Stimulated activated CD8-positive, alpha-beta memory T cell treated with anti-CD3 and anti-CD28 coated beads, Interleukin-12 subunit alpha, Interleukin-12 subunit beta, amount 100 ng/mL, for 1 hour (primary cell): ENCODE results near the gene HSPB2.

Experiments
- DNase-seq: peaks from one replicate; pipeline ENCODE4 v3.0.0-alpha.2; 2020; ENCODE audit warnings: low read depth

The HSPB2 gene

DNA sequence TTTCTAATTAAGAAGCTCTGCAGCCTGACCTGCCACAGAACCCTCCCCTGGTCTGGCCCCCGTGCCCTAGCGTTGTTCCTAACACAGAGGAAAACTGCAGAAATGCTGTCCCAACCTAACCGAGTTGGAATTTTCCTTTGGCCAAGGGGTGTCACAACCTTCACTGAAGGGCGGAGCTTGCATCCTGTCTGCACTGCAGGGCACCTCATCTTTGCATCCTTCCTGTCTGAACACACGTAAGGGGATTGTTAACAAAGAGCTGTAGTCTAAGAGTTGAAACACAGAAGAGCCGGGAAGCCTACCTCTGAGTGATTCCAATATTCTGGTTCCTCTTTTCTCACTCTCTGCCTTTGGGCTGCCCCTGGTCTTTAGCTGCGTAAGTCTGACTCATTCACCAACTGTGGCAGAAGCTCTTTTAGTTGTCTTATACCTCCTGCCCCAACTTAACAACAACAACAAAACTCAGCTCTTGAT lies 26.2 kb downstream of the HSPB2 start:
- no peak for DNase-seq

DNA sequence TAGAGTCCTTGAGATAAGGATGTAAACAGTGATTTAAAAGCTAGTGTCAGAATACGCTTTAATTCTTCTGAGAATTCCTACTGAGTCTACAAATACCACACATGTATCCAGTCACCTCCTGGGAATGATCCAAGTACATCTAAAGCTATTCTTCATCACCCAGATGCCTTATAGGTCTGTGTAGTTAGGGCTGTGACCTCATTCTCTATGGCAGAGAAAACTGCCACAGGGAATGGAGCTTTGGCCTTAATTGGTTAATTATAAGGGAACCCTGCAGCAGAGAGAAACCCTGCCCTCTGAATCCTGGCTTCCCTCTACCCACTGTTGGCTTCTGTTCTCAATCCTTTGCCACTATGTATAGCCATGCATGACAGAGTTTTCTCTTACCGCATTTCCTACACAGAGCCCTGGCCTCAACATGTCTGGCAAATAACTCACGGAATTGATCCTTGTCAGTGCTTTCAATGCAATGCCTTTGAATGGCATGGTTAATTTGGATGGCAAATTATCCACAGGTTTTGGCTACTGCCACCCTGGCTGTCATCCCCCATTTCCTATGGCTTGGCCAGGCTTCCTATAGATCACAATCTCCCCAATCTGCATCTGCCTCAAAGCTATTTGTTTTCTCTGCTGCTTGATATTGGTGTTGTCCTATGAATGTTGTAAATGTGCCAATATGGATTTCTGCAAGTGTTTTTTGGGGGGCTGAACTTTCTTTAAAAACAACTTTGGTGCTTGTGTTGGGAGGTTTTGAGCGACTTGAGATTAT lies 27.5 kb downstream of the HSPB2 start:
- DNase-seq: no peak

DNA sequence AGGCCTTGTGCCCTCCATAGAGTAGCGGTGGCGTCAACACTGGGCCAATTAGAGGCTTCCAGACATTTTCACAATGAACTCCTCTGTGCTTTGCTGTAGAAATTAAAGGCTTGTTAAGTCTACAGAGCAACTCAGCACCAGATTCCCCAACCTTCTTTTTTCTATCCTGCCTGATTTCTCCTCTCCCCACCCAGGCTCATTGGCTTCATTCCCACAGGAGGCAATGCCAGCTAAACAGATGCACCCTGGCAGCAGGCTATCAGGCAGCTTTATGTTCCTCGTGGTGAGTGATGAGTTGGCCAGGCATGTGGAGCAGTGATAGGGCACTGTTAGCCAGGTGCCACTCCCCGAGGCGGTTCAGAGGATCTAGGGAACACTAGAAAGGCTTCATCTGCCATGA lies 29.4 kb downstream of the HSPB2 start:
- no peak for DNase-seq

DNA sequence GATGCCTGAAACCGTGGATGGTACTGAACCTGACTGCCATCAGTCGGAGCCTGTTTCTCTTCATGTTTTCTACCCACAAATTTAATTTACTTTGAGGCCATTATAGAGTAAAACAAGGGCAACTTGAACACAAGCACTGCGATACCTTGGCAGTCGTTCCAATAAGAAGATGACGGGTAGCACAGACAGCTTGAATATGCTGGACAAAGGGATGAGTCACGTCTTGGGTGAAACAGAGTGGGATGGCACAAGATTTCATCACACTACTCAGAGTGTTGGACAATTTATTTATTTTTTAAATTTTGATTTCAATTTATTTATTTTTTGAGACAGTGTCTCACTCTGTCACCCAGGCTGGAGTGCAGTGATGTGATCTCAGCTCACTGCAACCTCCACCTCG lies 30.3 kb downstream of the HSPB2 start:
- DNase-seq: no peak

DNA sequence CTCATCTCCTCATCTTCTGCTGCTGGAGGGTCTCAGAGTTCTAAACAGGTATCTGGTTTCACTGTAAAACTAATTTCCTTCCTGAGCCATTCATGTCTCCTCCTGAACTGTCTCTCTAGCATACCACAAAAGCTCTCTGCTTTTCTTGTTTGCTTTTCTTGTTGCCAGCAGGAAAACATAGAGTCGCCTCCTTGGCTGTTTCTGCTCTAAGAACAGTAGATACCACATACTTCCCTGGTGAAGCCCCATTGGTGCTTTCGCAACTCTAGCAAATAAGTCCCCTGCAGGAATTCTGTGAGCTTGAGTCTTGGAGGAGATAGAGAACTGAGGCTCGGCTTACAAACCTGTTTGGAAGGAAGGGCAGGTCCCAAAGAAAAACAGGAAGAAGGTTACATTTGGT lies 31.6 kb downstream of the HSPB2 start:
- no peak for DNase-seq

DNA sequence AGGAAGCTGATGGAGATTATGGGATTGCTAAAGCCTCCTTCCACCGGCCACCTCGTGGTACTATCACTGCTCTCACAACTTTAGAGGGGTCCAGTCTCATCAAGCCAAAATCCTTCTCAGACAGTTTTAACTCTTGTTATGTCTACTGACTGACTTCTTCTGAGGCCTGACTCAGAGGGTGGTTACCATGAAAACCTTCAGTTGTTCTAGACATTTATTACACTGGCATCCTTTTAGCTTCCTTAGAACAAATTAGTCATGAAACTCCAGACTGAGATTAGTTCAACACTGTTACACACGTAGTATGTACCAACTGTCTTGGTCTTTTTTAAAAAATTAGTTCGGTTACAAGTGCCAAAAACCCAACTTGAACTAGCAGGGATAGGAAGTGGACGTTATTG lies 32.1 kb downstream of the HSPB2 start:
- DNase-seq: no peak

DNA sequence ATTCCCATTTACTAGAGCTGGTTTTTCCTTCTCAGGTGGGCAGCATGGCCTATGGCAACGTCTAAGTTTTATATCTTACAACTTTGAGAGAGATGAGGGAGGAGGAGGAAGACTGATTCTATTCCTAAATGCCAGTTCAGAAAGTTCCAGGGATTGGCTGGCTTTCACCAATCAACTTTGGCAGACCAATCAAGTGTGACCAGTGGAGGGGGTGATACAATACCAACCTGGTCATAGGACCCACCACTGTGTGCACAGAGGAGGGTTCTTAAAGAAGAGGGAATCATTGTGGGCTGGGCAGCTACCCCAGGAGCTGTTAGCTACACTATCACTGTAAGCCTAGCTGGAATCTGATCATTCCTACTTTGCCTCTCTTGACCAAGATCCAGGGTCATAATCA lies 32.7 kb downstream of the HSPB2 start:
- DNase-seq: no peak

DNA sequence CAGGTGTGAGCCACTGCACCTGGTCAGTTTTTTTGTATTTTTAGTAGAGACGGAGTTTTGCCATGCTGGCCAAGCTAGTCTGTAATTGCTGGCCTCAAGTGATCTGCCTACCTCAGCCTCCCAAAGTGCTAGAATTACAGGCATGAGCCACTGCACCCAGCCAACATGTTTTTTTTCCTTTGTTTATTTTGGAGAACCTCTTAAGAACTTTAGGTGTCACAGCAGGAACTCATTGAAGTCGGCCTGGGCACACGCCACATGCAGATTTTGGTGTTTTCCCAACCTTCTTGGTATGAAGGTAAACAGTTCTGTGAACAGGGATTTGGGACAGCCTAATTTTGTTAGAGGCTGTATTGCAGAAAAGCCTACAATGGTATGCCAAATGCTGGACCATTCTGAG lies 34.0 kb downstream of the HSPB2 start:
- DNase-seq: no peak

DNA sequence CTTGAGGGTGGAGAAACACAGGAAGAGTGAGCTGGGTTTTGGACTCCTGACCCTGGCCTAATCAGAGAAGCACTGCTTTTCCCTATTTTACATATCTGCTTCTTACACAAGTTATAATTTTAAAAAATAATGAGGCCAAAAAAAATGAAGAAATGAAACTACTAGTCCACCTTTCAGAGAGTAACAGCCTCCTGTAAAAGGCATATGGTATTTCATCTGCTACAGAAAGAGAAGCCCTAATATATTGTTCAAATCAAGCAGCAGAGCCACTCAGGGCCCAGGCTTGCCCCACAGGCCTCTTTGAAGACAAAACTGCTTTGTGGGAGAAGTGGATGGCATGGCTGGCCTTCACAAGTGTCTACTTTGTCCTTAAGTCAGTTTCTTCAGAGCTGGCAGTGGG lies 34.6 kb downstream of the HSPB2 start:
- no peak for DNase-seq

DNA sequence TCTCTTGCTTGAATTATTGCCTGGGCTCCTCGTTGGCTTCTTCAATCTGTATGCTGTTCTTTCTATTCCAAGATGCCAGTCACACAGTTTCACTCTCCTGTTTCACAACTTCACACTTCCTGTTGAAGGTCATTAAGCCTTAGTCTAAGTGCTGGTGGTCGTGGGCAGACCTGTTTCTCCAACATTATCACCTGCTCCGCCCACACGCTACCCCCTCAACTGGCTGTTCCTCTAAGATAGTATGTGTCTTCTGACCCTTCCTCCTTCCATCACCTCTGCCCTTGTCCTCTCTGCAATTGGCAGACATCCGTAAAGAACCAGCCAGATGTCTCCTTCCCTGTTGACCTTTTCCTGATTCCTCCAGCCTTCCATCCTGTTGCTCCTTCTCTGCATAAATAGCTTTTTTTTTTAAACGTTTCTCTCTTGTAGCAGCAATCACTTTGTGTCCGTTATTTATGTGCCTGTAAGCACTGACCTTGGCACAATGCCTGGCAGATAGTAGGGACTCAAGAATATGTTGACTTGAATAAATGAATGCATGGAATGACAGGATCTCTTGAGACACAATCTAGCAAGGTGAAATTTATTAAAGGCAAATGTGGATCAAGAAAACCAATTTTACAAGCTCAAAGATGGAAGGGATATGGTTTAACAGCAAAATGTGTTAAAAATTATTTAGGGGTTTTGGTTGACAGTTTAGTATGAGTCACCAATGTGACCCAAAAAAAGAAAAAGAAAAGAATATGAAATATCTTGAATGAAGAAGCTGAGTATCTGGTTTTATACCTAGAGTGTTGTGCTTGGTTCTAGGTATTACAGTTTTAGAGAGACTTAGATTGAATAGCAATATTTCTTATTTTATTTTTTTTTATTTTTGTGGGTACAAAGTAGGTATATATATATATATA lies 37.2 kb downstream of the HSPB2 start:
- DNase-seq: no peak

DNA sequence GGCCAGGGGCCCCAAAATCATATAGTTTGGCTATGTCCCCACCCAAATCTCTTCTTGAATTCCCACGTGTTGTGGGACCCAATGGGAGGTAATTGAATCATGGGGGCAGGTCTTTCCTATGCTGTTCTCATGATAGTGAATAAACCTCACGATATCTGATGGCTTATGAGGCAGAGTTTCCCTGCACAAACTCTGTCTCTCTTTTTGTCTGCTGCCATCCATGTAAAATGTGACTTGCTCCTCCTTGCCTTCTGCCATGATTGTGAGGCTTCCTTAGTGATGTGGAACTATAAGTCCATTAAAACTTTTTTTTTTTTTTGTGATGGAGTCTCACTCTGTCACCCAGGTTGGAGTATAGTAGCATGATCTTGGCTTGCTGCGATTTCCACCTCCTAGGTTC lies 39.0 kb downstream of the HSPB2 start:
- DNase-seq: no peak

DNA sequence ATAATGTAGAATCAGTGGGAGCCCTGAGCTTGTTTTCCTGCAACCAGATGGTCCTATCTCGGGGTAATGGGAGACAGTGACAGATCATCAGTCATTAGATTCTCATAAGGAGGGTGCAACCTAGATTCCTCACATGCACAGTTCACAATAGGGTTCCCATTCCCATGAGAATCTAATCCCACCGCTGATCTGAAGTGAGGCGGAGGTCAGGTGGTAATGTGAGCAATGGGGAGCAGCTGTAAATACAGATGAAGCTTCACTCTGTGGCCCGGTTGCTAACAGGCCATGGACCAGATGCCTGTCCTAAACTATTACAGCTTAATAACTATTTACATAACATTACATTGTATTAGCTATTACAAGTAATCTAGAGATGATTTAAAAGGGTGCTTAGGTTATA lies 41.6 kb downstream of the HSPB2 start:
- DNase-seq: no peak

DNA sequence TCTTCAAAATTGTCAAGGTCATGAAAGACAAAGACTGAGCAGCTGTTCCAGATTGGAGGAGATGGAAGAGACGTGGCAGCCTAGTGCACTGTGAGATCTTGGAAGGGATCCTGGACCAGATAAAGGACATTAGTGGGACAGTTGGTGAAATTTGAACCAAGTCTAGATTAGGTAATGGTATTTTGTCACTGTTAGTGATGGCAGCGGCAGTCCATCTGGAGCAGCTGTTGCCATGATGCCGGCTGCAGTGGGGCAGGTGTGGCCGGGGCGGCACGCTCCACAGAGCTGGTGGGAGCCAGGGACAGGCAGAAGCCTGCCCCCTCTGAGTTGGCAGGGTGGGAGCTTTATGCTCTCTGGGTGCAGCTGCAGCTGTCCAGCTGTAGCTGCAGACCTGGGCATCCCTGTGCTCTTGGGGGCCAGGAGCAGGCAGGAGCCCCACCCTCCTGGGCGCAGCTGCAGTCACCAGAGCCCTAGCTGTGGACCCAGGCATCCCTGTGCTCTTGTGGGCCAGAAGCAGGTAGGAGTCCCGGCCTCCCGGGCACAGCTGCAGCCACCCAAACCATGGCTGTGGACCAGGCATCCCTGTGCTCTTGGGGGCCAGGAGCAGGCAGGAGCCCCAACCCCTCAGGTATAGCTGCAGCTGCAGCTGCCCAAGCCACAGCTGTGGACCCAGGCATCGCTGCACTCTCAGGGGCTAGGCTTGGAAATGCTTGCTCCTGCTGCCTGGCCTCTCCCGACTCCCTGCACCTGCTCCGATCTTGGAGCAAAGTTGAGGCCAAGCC lies 45.3 kb downstream of the HSPB2 start:
- no peak for DNase-seq

DNA sequence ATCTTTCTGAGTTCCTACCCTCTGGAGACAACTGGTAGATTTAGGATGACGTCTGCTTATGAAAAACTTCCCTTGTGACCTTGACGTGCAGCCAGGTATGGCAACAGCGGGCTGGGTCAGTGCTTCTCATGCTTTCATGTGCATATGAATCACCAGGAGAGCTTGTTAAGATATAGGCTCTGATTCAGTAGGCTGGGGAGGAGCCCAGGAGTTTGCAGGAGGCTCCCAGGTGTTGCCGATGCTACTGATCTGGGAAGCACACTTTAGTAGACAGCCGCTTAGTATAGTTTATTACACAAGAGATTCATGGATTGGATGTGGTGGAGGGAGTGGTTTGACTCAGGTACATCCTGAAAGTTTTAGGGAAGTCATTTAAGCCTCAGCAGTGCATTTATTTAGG lies 48.4 kb downstream of the HSPB2 start:
- DNase-seq: no peak

DNA sequence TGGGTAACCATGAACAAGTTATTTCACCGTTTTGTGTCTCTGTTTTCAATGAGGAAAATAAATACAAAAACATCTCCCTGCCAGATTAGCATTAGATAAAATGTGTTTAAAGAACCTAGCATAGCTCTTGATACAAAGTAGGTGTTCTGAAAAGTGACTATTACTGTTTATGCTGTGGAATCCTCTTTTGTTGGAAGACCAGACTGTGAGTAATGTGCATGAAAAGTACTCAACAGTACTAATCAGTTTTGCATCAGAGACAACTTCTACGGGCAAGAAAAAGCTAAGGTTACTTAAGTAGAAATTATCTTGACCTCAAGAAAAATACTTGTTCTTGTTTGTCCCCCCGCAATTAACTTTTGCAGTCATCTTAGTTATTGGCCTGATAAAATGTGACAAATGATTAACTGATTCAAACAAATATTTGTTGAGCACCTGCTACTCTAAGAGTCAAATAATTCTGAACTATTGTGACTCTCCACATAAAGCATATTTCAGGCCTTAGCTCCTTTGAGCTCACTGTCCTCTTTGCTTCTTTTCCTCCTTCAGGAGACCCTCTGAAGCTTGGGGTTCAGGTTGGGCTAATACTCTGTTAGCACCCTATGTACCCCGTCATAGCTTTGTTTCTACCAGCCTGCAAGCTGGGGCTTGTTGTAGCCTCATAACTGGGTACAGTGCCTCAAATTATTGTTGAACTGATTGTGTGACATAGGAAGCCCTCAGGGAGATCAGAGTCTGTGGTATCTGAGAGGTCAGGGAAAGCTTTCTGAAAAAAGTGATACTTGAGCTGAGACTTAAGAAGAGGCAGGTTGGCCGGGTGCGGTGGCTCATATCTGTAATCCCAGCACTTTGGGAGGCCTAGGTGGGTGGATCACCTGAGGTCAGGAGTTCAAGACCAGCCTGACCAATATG lies 49.1 kb downstream of the HSPB2 start:
- no peak for DNase-seq
